HG03354 (cell line): ENCODE data around the gene DVL3.

Source experiments
- ATAC-seq: cut with Tn5 transposase; IDR thresholded peaks from one replicate; pipeline ENCODE4 v1.9.1; 2021; ENCODE audit warnings: mild to moderate bottlenecking; ENCODE audit not compliant: unreplicated experiment, poor library complexity, severe bottlenecking

DVL3 gene

GRCh38 chr3:184200825-184201224 is 45.6 kb downstream of the DVL3 start:
- no peak for ATAC-seq

DNA sequence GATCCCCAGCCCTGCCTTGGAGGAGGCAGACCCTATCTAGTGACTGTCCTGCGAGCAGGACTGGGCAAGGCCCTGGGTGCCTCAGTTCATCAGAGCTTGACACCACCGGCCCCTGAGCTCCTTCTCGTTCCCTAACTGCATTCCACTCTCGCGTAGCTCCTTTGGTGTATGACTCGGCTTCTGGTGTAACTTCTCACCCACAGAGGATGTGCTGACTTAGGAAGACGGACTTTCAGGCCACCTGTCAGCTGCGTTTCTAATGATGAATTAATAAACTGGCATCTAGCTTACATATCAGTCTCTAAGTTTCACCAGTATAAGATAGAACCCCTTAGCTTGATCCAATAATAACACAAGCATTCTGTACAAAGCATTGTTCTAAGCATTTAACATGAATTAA is 48.3 kb downstream of the DVL3 start:
- no peak for ATAC-seq

DNA sequence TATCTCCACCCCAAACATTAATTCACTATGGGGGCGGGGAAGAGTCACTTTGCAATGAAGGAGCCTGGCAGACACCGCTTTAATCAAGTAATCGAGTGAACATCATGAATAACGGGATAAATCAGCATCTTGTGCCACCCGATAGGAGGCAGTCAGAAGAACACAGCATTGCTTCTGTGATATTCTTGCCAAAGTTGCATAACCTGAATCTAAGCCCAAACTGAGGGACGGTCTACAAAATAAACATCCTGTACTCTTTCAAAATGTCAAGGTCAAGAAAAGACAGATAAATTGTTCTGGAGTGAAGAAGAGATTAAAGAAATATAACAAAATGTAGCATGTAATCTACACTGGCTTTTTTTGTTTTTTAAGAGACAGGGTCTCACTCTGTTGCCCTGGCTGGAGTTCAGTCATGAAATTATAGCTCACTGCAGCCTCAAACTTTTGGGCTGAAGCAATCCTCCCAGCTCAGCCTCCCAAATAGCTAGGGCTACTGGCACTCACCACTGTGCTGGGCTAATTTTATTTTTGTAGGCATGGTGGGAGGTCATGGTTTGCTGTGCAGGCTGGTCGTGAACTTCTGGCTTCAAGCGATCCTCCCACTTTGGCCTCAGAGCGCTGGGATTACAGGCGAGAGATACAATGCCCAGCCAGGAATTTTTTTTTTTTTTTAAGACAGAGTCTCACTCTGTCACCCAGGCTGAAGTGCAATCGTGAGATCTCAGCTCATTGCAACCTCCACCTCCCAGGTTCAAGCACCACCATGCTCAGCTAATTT is 54.2 kb downstream of the DVL3 start:
- no peak for ATAC-seq

GRCh38 chr3:184211297-184211696 is 56.1 kb downstream of the DVL3 start:
- no peak for ATAC-seq

DNA sequence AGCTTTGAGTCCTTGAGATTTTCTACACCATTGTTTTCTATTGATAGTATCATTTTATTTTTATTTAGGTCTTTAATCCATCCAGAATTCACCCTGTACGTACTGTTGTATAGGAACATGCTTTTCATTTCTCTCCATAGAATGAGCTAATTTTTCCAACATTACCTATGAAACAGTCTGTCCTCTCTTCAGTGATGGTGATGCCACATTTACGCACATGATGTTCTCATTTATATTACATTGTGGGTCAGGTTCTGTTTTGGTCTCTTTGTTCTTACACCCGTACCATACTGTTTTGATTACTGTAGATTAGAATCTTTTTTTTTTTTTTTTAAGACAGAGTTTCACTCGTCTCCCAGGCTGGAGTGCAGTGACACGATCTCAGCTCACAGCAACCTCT is 56.5 kb downstream of the DVL3 start:
- ATAC-seq = no peak

DNA sequence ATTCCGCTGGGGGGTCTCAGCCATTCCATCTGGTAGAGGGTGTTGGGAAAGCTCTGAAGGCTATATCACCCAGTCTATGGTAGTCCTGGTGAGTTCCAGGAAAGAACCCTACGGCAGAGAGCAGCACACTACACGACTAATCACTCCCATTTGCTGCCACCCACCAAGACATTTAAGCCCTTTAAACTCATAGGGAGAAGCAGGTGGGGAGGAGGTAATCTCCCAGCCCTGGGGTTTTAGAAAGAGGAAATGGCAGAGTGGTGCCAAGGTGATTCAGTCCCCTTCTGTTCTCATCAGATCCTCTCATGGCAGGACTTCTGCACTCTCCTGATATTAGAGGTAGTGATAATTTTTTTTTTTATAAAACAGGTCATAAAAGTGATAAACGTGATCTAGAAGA is 63.6 kb downstream of the DVL3 start:
- ATAC-seq = no peak

DNA sequence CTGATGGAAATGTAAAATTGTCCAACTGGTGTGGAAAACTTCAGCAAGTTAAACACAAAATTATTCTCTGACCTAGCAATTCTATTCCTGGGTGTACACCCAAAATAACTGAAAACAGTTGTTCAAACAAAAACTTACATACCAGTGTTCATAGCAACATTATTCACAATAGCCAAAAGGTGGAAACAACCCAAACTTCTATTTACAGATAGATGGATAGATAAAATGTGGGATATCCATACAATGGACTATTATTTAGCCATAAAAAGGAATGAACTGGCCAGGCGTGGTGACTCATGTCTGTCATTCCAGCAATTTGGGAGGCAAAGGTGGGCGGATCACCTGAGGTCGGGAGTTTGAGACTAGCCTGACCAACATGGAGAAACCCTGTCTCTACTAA is 67.3 kb downstream of the DVL3 start:
- ATAC-seq = no peak
